Activated CD8-positive, alpha-beta memory T cell treated with anti-CD3 and anti-CD28 coated beads for 4 hours (primary cell): Measurements from ENCODE around the gene G6PC3.

Experiments used
- DNase-seq, 2 donors: peaks; one replicate each; pipeline ENCODE4 v3.0.0-alpha.2; 2020; ENCODE audit warnings: low read depth in 2 of 2

Gene G6PC3

DNA sequence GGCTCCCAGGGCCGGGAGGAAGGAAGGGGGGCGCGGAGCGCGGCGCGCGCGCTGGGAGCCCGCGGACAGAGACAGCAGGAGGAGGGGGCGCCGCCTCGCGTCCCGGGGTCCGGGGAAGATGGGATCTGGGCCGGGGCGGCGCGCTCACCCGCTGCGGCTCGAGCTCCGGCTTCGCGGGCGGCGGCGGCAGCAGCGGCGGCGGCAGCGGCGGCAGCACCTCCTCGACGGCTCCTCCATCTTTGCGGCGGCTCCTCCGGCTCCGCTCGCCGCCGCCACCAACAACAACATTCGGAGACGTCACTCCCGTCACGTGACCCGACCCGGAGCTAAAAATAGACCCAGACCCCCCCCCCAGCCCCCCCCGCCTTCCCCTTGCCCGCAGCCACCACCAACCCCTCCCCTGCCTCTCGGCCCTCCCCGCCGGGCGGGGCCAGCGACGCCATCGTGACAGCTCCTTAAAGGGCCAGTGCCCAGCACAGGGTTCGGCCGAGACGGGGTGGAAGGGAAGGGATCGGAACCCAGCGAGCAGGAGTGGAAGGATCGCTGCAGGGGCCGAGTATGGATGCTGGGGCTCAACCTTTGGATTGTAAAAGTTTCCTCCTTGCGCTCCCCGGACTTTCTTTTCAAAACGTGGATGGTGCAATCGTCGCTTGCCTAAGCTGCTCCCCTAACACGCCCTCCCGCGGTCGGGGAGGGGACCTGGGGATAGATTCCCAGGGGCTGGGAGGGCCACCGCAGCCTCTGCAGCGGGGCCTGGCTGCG, 53.0 kb downstream of the G6PC3 start, which contains the start of gene HDAC5:
TSS of gene HDAC5 (minus strand) at position 286 of the 762 bp plus-strand sequence. CDS start 6,126 bp downstream, outside the sequence.
- DNase-seq: peak; percentile 93 to 94

DNA sequence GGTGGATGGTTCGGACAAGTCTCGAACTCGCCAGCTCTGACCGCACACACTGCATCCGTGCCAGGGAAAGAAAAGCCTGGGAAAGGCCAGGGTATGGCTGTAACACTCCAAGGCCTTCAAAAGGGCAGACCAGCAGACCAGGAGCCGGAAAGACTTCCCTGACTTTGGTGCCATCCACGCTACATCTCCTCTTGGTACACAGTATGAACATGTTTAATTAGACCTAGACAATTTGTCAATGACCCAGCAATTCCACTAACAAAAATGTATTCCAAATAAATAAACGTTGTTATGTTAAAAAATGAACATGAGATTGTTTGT, 53.5 kb downstream of the G6PC3 start:
- DNase-seq: no peak
